ENCODE results near the gene NAT8L. TPM values are rescaled to one million over a fixed set of nuclear protein-coding genes. Genes with fewer than 3 reads are reported as not detected.

The NAT8L gene
- total RNA-seq, 1 experiment from 2014 or later: 3.8 TPM

DNA sequence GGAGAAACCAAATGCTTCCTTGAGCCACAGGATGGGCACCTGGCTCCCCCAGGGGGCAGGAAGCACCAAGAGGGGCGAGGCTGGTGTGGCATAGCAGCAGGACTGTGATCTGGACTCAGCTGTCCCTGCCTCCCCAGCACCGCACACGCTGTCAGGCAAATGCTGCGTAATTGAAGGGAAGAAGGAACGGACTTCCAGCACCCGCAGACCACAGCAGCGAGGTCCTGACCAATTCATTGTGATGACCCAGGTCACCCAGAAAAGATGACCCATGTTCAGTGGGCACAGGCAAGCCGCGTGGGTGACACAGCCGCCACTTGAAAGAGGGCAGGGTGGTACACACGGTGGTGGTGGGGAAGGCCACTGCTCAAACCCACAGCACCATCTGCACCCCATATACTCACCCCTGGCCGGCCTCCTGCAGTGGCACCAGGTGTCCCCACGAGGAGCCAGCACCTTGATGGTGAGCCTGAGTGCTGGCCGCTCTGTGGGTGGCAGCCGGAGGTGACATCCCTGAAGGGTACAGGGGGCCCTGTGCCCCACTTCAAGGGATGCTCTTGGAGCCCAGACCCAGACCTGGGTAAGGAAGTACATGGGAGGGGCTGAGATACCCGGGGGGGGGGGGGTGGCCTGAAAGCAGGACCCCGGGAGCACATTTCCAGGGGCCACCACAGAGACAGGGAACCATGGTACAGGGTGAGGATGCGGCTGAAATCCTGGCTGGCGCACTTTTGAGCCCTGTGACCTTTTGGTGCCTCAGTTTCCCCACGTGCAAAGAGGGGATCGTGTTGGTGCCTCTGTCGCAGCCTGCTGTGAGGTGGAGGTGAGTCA, 11.5 kb downstream of the NAT8L start:
- in situ Hi-C loops (cut with HindIII; ENCODE audit: low pct_unique_long_range_greater_than_20kb, low sequenced_read_pairs): no loop called here
- DNase-seq (ENCODE audit: low read depth, low spot score): no peak

DNA sequence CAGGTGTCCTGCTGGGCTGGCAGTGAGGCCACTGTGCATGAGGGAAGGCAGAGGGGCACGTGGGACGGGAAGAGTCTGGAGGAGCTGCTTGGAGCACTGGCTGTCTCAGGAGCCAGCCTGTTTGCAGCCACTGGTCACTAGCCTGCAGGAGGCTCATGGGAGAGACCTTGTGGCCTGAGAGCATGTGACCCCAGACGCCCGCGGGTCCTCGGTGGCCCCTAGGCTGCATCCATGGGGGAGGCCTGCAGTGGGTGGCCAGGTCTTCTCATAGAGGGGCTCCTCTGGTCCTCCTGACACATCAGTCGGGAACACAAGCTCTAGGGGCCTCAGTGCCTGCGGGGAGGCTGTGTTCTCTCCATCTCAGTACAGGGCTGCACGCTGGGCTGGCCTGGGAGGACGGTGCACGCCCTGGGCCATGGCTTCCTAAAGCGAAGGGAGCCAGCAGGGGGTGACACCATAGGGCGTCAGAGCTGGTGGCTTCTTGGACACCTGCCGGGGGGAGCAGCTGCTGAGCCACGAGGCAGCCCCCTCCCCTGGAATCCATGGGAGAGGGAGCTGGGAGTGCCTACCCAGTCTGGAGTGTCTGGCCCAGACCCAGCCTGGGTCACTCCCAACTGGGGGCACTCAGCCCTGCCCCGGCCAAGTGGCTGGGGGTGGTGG, 12.3 kb downstream of the NAT8L start:
- no peak for DNase-seq (ENCODE audit: low read depth, low spot score)
- in situ Hi-C loops (cut with HindIII; ENCODE audit: low pct_unique_long_range_greater_than_20kb, low sequenced_read_pairs): no loop called here

DNA sequence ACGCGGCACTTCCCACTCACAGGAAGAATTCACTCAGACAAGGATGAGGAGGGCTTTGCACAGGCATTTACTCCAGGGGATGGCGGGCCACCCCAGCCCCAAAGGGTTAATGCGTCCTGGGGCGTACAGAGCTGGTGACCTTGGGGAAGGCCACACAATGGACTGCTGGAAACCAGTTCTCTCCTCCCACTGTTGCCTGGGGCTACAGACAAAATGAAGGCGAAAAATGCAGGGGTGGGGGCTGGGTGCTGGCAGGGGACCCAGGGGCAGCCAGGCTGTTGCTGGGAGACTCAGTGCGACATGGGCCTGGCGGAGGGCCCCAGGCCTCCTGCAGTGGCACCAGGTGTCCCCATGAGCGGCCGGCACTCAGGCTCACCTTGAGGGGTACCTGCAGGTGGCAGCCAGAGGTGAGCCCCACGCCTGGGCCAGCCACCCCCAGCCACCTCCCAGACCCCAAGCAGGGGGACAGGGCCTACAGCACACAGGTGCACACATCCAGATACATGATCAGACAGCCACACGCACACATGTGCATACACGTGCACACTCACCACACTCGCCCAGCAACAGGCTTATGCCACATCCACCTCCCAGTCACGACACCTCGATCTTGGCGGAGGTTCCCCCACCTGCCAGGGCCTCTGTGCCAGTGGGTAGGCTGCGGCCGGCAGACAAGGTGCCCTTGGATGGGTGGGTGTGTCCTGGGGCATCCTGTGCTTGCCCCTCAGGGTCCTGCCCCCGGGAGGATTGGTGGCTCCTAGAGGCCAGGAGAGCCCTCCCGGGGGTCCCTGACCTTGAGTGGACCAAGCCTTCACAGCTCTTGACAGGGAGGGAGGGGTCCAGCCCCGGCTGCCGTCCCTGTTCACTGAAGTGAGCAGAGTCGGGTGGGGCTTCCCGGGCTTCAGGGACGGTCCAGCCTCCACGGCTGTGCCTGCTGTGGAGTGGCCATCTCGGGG, 13.1 kb downstream of the NAT8L start:
- in situ Hi-C loops (cut with HindIII; ENCODE audit: low pct_unique_long_range_greater_than_20kb, low sequenced_read_pairs): no loop called here

DNA sequence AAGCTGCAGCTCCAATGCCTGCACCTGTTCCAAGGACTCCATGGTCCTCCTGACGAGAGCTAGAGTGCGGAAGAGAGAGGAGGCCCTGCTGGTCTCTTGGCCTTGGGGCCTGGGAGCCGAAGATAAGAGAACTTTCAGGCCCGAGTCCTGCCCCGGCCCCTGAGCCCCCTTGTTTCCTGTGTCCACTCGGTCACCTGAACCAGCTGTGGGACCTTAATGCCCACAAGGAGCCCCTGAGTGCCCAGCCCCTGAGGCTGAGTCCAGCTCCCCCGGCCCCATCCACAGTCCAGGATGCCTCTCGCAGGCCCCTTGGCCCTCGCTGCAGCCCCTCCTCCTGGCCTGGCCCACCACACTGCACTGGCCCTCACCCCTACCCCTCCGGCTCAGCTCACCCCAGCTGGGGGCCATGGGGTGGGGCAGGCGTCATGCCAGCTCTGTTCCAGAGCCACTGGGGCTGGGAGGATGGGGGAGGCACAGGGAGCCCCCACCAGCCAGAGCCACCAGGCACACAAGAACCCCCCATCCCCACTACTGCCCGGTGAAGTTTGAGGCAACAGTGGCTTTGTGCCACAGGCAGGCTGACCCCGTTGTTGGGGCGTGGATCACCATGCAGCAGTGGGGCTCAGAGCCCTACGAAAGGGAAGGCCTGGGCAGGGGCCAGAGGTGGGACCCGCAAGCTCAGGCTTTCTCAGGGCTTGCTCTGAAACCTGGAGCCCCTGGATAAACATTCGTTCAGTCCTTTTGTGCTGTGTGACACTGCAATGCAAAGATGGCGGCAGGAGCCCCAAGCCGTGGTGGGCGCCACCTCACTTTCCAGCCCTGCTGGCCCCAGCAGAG, 14.1 kb downstream of the NAT8L start:
- in situ Hi-C loops (cut with HindIII; ENCODE audit: low pct_unique_long_range_greater_than_20kb, low sequenced_read_pairs): no loop called here
- DNase-seq (ENCODE audit: low read depth, low spot score): no peak

More for the DNA sequence above, 13.1 kb downstream of the NAT8L start:
- DNase-seq (ENCODE audit: low read depth, low spot score): no peak

DNA sequence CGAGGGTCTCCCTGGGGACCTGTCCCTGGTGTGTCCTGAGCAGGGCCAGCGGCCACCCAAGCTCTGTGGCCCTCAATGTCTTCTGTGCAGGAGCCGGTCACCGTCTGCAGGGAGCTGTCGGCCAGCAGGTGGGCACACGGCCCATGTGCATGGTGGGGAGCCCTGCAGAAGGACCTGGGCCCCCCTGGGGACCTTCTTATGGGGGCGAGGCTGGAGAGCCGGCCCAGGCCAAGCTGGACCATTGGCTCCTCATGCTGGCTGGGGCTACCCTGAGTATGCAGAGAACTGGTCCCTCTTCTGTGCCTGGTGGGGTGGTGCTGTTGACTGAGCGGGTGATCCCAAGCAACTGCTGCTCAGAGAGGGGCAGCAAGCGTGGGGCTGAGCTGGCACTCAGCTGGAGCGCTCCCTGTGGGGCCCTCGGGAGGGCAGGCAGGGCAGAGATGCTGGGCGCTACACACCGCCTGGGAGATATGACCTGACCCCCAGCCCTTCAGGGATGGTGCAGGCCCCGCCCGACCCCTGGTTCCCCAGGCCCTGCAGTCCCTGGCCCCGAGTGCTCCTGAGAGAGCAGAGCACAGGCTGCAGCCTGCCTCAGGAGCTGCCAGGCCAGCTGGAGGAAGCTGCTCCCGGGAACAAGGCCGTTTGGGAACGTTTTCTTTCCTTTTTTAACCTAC, 14.8 kb downstream of the NAT8L start:
- DNase-seq (ENCODE audit: low read depth, low spot score): no peak
- in situ Hi-C loops (cut with HindIII; ENCODE audit: low pct_unique_long_range_greater_than_20kb, low sequenced_read_pairs): no loop called here

DNA sequence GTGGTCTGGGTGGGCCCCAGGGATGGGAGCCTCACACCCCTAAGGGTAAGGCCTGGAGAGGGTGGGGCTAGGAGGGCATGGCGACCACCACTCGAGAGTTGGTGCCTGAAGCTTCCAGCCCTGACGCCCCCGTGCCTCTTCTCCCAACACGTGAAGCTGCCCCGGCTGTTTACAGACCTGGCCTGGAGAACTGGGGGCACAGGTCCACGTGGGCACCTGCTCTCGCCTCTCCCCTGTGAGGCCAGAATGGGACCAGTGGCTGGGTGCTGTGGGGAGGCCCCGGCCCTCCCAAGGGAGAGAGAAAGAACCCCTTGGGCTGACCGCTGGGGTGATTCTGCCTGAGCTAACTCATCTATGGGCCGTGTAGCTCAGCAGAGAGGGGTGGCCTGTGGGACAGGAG, 15.5 kb downstream of the NAT8L start:
- in situ Hi-C loops (cut with HindIII; ENCODE audit: low pct_unique_long_range_greater_than_20kb, low sequenced_read_pairs): no loop called here
- DNase-seq (ENCODE audit: low read depth, low spot score): no peak

DNA sequence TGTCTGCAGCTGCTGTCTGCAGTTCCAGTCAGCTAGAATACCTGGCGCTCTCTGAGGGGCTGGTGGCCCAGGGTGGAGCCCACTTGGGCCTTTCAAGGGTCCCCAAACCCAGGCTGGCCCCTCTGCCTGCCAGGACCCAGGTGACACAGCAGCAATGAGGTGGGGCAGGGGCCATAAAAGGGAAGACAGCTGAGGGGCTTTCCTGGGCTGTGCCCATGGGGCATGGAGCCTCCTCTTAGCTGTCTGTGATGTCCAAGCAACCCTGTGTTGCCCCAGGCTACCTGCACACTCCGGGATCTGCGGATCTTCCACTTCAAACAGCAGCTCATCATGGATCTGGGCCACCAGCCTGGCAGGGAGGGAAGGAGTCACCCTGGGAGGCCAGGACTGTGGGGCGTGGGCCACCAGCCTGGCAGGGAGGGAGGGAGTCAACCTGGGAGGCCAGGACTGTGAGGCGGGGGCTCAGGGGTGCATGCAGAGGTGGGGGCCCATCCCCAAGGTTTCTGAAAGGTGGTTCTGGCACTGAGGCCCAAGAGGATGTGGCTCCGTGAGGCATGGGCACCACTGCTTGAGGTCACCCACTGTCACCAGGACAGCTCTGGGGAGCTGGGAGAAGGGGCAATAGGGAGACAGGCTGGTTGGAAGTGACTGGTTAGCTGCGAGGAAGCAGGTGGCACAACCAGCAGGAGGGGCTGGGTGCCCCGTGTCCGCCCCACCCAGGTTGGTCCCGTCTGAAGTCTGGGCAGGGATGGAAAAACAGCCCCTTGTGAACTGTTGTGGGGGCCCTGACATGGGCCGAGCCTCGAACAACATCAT, 16.3 kb downstream of the NAT8L start:
- in situ Hi-C loops (cut with HindIII; ENCODE audit: low pct_unique_long_range_greater_than_20kb, low sequenced_read_pairs): no loop called here
- no peak for DNase-seq (ENCODE audit: low read depth, low spot score)

DNA sequence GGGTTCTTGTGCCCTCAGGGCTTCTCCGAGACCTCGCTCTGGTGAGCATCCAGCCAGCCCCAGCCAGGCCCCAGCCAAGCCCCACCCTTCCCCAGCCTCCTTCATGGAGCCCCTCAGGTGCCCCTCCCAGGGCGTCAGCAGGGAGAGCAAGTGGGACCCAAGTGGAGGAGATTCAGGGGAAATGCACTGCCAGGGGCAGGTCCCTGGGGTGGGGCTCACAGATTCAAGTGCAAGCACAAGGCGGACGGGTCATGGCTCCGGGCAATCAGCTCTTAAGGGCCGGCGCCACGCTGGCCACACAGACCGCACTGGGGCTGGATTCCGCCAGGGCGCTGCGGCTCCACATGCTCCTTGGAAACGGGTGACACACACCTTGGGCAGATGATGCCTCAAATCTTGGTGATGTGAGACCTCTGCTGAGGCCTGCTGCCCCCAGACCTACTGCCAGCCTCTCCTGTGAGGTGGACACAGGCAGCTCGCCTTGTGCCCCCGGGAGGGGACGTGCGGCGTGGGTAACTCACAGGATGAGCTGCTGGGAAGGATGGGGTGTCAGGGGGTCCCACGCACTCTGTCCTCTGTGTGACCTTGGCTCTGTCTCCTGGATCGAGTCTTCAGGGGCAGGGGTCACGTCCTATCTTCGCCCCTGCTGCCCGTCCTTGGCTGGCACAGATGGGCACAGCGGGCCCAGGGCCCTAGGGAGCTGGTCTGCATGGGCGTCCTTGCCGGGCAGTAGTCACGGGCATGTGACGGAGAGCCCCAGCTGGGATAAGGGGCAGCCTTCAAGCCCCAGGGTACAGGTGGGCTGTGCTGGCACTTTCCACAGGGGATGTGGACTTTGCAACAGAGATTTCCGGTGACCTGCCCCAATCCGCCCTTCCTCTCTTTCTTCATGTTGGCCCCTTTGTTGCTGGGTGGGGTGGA, 17.1 kb downstream of the NAT8L start:
- in situ Hi-C loops (cut with HindIII; ENCODE audit: low pct_unique_long_range_greater_than_20kb, low sequenced_read_pairs): no loop called here
- no peak for DNase-seq (ENCODE audit: low read depth, low spot score)

DNA sequence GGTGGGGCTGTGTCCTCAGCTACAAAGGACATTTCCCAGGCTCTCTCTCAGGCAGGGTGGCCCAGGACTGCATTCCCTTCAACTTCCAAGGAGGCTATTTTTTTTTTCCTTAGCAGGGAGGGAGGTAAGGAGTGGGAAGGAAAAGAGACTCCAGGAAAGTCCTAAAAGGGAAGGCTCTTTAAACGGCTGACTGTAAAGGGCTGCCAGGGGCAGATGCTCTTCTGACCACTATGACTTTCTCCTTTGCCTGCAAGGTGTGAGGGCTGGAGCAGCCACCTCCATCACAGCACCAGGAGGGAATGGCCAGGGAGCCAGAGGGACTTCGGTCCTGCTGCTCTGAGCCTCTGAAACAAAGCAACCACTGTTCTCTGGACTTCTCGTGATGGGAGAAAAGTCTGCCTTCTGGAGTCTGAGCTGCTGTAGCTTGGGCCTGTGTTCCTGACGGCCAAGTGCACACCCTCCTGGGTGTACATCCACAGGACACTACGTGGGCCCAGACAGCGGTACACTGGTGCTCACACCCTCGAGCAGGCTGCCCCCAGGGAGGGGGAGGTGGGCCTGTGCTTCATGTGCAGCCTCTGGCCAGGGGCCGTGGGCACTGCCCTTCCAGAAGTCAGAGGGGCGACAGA, 17.9 kb downstream of the NAT8L start:
- in situ Hi-C loops (cut with HindIII; ENCODE audit: low pct_unique_long_range_greater_than_20kb, low sequenced_read_pairs): no loop called here
- DNase-seq (ENCODE audit: low read depth, low spot score): peak; percentile 78

DNA sequence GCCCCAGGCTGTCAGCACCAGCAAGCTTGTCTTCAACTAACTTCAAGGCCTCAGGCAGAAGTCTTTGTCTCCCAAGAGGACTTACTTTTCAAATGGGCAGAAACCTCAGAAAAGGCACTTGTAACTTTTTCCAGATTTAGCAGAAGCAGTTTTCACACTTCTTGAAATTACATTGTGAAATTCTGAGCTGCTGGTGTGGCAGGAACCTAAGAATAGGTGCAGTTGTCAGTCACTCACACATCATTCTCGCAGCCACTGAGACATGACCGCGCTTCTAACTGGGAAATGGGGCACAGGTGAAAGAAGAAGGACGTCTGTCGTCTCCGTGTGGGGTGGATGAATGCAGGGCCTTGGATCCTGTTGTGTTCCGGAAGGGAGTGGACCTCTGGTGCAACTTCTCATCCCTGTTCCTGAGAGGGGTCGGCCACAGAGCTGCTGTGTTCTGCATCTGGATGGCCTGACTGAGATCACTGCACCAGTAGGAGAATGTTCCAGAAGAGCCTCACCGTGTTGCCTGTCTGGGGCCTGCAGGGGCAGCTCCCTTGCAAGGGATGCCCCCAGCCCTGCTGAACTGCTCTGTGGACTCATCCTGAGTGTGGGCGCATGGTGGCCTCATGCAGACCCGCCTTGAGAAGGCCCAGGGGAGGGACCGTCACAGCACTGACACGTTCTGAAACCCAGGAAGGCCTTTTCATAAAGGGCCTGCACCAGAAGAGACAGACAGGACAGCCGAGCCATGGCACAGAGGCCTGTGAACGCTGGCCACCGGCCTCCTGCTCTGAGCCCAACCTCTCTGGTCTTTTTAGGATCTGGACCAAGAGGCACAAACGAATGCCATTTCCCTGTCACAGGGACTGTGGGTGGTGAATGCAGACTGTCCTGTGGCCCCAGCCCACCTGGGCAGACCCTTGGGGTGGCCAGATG, 18.7 kb downstream of the NAT8L start:
- in situ Hi-C loops (cut with HindIII; ENCODE audit: low pct_unique_long_range_greater_than_20kb, low sequenced_read_pairs): no loop called here
- DNase-seq (ENCODE audit: low read depth, low spot score): no peak

DNA sequence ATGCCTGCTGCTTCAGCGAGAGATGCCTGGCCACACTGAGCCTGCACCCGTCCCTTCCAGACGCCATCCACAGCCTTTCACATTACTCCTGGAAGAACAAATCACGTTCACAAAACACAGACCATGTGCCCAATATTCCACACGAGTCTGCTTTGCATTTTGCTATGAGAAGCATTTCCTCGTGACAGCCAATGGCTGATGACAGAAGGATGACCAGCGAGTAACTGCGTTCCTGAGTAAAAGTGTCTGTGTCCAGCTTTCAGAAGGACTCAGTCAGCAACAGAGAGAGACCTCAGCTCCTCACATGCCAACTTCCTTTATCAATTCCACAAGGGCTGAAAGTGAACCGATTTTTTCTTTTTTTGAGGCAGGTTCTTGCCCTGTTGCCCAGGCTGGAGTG, 19.5 kb downstream of the NAT8L start:
- in situ Hi-C loops (cut with HindIII; ENCODE audit: low pct_unique_long_range_greater_than_20kb, low sequenced_read_pairs): no loop called here
- no peak for DNase-seq (ENCODE audit: low read depth, low spot score)

DNA sequence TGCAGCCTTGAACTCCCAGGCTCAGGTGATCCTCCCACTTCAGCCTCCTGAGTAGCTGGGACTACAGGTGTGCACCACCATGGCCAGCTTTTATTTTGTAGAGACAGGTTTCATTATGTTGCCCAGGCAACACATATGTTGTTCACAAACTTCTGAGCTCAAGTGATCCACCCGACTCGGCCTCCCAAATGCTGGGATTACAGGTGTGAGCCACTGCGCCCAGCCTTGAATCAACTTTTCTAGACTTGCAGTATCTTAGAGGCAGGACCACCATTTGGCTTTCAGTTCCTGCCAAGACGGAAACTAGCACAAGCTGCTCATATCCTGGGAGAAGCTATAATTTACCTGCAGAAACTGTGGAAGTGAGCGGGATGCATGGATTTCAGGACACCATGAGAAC, 19.9 kb downstream of the NAT8L start:
- in situ Hi-C loops (cut with HindIII; ENCODE audit: low pct_unique_long_range_greater_than_20kb, low sequenced_read_pairs): no loop called here
- no peak for DNase-seq (ENCODE audit: low read depth, low spot score)

DNA sequence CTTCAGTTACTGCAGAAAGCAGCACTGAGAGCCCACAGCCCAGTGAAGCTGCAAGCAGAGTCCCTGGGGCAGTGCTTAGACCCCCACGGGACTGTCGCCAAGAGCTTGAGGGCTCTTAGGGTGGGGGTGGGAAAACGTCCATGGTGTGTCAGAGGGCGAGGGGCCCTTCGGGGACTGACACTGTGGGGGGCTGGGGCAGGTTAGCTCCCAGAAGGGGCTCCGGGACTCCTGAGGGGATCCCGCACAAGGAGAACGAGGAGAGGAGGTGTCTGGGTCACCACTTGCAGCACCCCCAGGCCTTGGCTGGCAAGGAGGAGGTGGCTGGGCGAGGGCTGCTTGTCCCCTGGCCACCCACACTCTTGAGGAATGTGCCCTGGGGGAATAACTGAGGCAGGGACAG, 20.8 kb downstream of the NAT8L start:
- DNase-seq (ENCODE audit: low read depth, low spot score): no peak
- in situ Hi-C loops (cut with HindIII; ENCODE audit: low pct_unique_long_range_greater_than_20kb, low sequenced_read_pairs): no loop called here

Measured in SK-MEL-5 (cell line).